HepG2 (cell line): Measurements from ENCODE around the gene MYH9. TPM values are rescaled to one million over a fixed set of nuclear protein-coding genes. Genes with fewer than 3 reads are reported as not detected.

Experiments
- ATAC-seq: fragments of 200-7000 bp; cut with Tn5 transposase; 3 replicates; pipeline ENCODE4 v1.9.1; 2020; ENCODE audit warnings: mild to moderate bottlenecking, moderate library complexity
- BruUV-seq: library from RNA; stranded (reverse); fragments of 400-500 nt; replicated peaks from 2 replicates; lab custom pipeline; 2021; lab: Mats Ljungman, UMichigan
- CTCF ChIA-PET: fragments of 300-600 bp; formaldehyde crosslinking; extraction: SDS; loops from one replicate; lab custom pipeline; 2021; ENCODE audit warnings: low total read pairs, inconsistent platforms, low intra/inter-chr PET ratio; lab: Yijun Ruan, JAX
- POLR2A ChIA-PET: fragments of 350-600 bp; sonication (Branson Sonifier 250); formaldehyde crosslinking; loops from one replicate; lab custom pipeline; 2020; ENCODE audit warnings: antibody characterized with exemption, inconsistent platforms; lab: Yijun Ruan, JAX
- DNase-seq: peaks from one replicate; pipeline ENCODE4 v3.0.0-alpha.2; 2015; ENCODE audit warnings: low spot score
- FAIRE-seq: peaks from 3 replicates; lab custom pipeline; 2011; peaks lifted over from hg19 to GRCh38; lab: Jason Lieb, UNC
- H2AFZ ChIP-seq: one replicate; pipeline ENCODE4 v1.6.1; 2011; ENCODE audit warnings: low read length, inconsistent platforms
- H3K27ac ChIP-seq: fragments of 300-600 bp; 3 replicates; pipeline ENCODE4 v1.8.0; 2011; ENCODE audit warnings: mixed run types, mild to moderate bottlenecking, mixed read lengths, low read length, inconsistent platforms; ENCODE audit not compliant: insufficient read depth; ENCODE audit errors: extremely low read length
- H3K27me3 ChIP-seq, 2 experiments: fragments of 200-600 bp in 1 of 2; 2 replicates in 1 of 2; 3 replicates in 1 of 2; pipeline versions ENCODE4 v1.6.0 to v1.8.0; 2011; ENCODE audit warnings: low read length in 2 of 2, mild to moderate bottlenecking in 2 of 2, moderate library complexity in 2 of 2, inconsistent platforms in 1 of 2; ENCODE audit not compliant: insufficient read depth in 2 of 2, control insufficient read depth in 1 of 2
- H3K36me3 ChIP-seq, 2 experiments: fragments of 200-600 bp in 1 of 2; replicated peaks in 1 of 2; 2 replicates in 1 of 2; 3 replicates in 1 of 2; pipeline versions ENCODE4 v1.5.1 to v1.8.0; 2011; ENCODE audit warnings: low read length in 2 of 2, inconsistent platforms in 1 of 2; ENCODE audit not compliant: insufficient read depth in 2 of 2, control insufficient read depth in 1 of 2
- H3K4me1 ChIP-seq: 2 replicates; pipeline ENCODE4 v1.5.1; 2012; ENCODE audit warnings: low read length, inconsistent platforms; ENCODE audit not compliant: insufficient read depth
- H3K4me2 ChIP-seq: 2 replicates; pipeline ENCODE4 v1.6.0; 2011; ENCODE audit warnings: low read depth, low read length, inconsistent platforms
- H3K4me3 ChIP-seq, 3 experiments: fragments of 200-600 bp in 1 of 3; sonication (generic), shearing (Covaris generic) in 1 of 3; replicated peaks in 1 of 3; 2 replicates each; pipeline ENCODE4 v1.5.1; 2011 to 2016; ENCODE audit warnings: low read length in 3 of 3, inconsistent platforms in 2 of 3, low read depth in 2 of 3, mild to moderate bottlenecking in 2 of 3, control low read depth in 1 of 3, mixed read lengths in 1 of 3; ENCODE audit not compliant: insufficient read depth in 1 of 3
- H3K79me2 ChIP-seq: one replicate; pipeline ENCODE4 v1.6.1; 2011; ENCODE audit warnings: low read length, inconsistent platforms; ENCODE audit not compliant: insufficient read depth
- H3K9ac ChIP-seq: 2 replicates; pipeline ENCODE4 v1.6.0; 2011; ENCODE audit warnings: mild to moderate bottlenecking, low read depth, low read length, inconsistent platforms; ENCODE audit not compliant: insufficient read depth
- H3K9me3 ChIP-seq: 2 replicates; pipeline ENCODE4 v1.5.1; 2012; ENCODE audit warnings: mild to moderate bottlenecking, low read length
- H4K20me1 ChIP-seq: 2 replicates; pipeline ENCODE4 v1.6.0; 2011; ENCODE audit warnings: inconsistent platforms, mild to moderate bottlenecking, low read length, moderate library complexity; ENCODE audit not compliant: insufficient read depth
- ARID2 ChIP-seq: sonication (generic); formaldehyde crosslinking; IDR thresholded peaks from 2 replicates; pipeline ENCODE4 v1.8.1; 2022; ENCODE audit warnings: mild to moderate bottlenecking, missing genetic modification reagents, borderline replicate concordance
- FOXC1 ChIP-seq: sonication (generic); formaldehyde crosslinking; IDR thresholded peaks from 2 replicates; pipeline ENCODE4 v1.8.0; 2022; ENCODE audit warnings: mild to moderate bottlenecking, missing genetic modification reagents, borderline replicate concordance
- FOXK2 ChIP-seq: fragments of 450-650 bp; IDR thresholded peaks from 2 replicates; pipeline ENCODE4 v1.6.1; 2016
- GATAD2A ChIP-seq: IDR thresholded peaks from 2 replicates; pipeline ENCODE4 v1.6.1; 2016
- HOXA9 ChIP-seq: sonication (generic); formaldehyde crosslinking; IDR thresholded peaks from 2 replicates; pipeline ENCODE4 v1.8.1; 2022; ENCODE audit warnings: missing genetic modification reagents, mild to moderate bottlenecking, moderate library complexity, borderline replicate concordance
- KDM5A ChIP-seq: fragments of 200-600 bp; sonication (generic); IDR thresholded peaks from 2 replicates; pipeline ENCODE4 v1.7.0; 2018; ENCODE audit warnings: antibody characterized with exemption, mild to moderate bottlenecking, low read length, borderline replicate concordance
- LRRFIP1 ChIP-seq: sonication (generic); formaldehyde crosslinking; conservative IDR thresholded peaks from 2 replicates; pipeline ENCODE4 v1.4.0; 2020; ENCODE audit warnings: missing genetic modification reagents
- MEIS1 ChIP-seq: sonication (generic); formaldehyde crosslinking; IDR thresholded peaks from 2 replicates; pipeline ENCODE4 v1.9.0; 2021; ENCODE audit warnings: mild to moderate bottlenecking, missing genetic modification reagents, moderate library complexity, borderline replicate concordance
- MTA3 ChIP-seq: sonication (generic); formaldehyde crosslinking; IDR thresholded peaks from 2 replicates; pipeline ENCODE4 v1.4.0; 2020; ENCODE audit warnings: missing genetic modification reagents
- NFE2L2 ChIP-seq: fragments of 150-350 bp; IDR thresholded peaks from 2 replicates; pipeline ENCODE4 v1.6.1; 2014; ENCODE audit warnings: low read length
- SMARCC2 ChIP-seq: fragments of 450-650 bp; IDR thresholded peaks from 2 replicates; pipeline ENCODE4 v1.6.1; 2017; ENCODE audit warnings: antibody characterized with exemption, mild to moderate bottlenecking
- SP140L ChIP-seq: sonication (generic); formaldehyde crosslinking; IDR thresholded peaks from 2 replicates; pipeline ENCODE4 v1.4.0; 2020; ENCODE audit warnings: missing genetic modification reagents, borderline replicate concordance
- SRF ChIP-seq: IDR thresholded peaks from 2 replicates; pipeline ENCODE4 v1.6.1; 2011; ENCODE audit warnings: mild to moderate bottlenecking, low read depth, low read length, moderate library complexity
- TBL1XR1 ChIP-seq: fragments of 150-350 bp; IDR thresholded peaks from 2 replicates; pipeline ENCODE4 v1.6.1; 2014; ENCODE audit warnings: borderline replicate concordance, low read length; ENCODE audit not compliant: partially characterized antibody
- TEAD3 ChIP-seq: optimal IDR thresholded peaks from 2 replicates; pipeline ENCODE3; 2016; ENCODE audit warnings: borderline replicate concordance
- TRIM24 ChIP-seq: sonication (generic); formaldehyde crosslinking; IDR thresholded peaks from 2 replicates; pipeline ENCODE4 v1.8.0; 2022; ENCODE audit warnings: mild to moderate bottlenecking, missing genetic modification reagents
- TSC22D2 ChIP-seq: sonication (generic); formaldehyde crosslinking; IDR thresholded peaks from 2 replicates; pipeline ENCODE4 v1.5.1; 2020; ENCODE audit warnings: missing genetic modification reagents, mild to moderate bottlenecking, borderline replicate concordance
- ZEB1 ChIP-seq: IDR thresholded peaks from 2 replicates; pipeline ENCODE4 v1.6.1; 2012; ENCODE audit warnings: mild to moderate bottlenecking, low read depth, inconsistent platforms; ENCODE audit not compliant: insufficient replicate concordance
- ZNF207 ChIP-seq: fragments of 450-650 bp; IDR thresholded peaks from 2 replicates; pipeline ENCODE4 v1.6.1; 2016; ENCODE audit warnings: antibody characterized with exemption, borderline replicate concordance
- ZNF367 ChIP-seq: sonication (generic); formaldehyde crosslinking; IDR thresholded peaks from 2 replicates; pipeline ENCODE4 v1.4.0; 2020; ENCODE audit warnings: missing genetic modification reagents, borderline replicate concordance
- ZSCAN12 ChIP-seq: sonication (generic); formaldehyde crosslinking; IDR thresholded peaks from 2 replicates; pipeline ENCODE4 v1.9.0; 2021; ENCODE audit warnings: mild to moderate bottlenecking, missing genetic modification reagents
- WGBS: methylation state at CpG from one replicate; pipeline ENCODE4 v1.1.6; 2017; ENCODE audit warnings: low lambda C conversion rate; 5-methylcytosine and 5-hydroxymethylcytosine counted together
- in situ Hi-C: cut with HindIII; loops from 2 replicates; pipeline ENCODE4 v1.10.0; 2017; ENCODE audit warnings: low pct_unique_long_range_greater_than_20kb; ENCODE audit not compliant: extremely low pct_ligation_motif_present
- intact Hi-C: fragments of 100-400 bp; cut with micrococcal nuclease; formaldehyde crosslinking; loops from one replicate; pipeline ENCODE4 v1.10.0; 2022; ENCODE audit not compliant: unreplicated experiment
- polyA plus RNA-seq, 8 experiments: library from polyadenylated mRNA; depleted of rRNA in 3 of 8; stranded (reverse) in 7 of 8; unstranded in 1 of 8; fragments of >200 nt; fragmentation: Illumina TruSeq in 4 of 8; extraction: Trizol in 4 of 8; gene quantifications; 2 replicates each; pipeline versions ENCODE4 v1.2.1 to v1.2.3, GENCODE V29; 2011 to 2016; ENCODE audit warnings: low read depth in 4 of 8, missing spikeins in 1 of 8, mixed read lengths in 1 of 8; ENCODE audit not compliant: insufficient read depth in 1 of 8
- total RNA-seq, 5 experiments: library from RNA; depleted of rRNA; stranded (reverse); fragments of >200 nt; fragmentation: Illumina TruSeq; extraction: Trizol; gene quantifications; 2 replicates each; pipeline ENCODE4 v1.2.3, GENCODE V29; 2016; ENCODE audit warnings: low read depth in 1 of 5
- TF ChIP-seq, protein P1 (sequence below): IDR thresholded peaks from 2 replicates; pipeline ENCODE4 v1.6.1; 2016; ENCODE audit warnings: missing compliant biosample characterization, missing genetic modification reagents, borderline replicate concordance
- TF ChIP-seq, protein P2 (sequence below): sonication (generic); formaldehyde crosslinking; IDR thresholded peaks from 2 replicates; pipeline ENCODE4 v1.8.0; 2023; ENCODE audit warnings: mild to moderate bottlenecking, missing genetic modification reagents

The MYH9 gene
- total and polyA plus RNA-seq, 2 of the 13 experiments (the other 11 are each of a cell fraction or from before 2014, with no cell fraction given): 50.7 to 98.5 TPM

DNA sequence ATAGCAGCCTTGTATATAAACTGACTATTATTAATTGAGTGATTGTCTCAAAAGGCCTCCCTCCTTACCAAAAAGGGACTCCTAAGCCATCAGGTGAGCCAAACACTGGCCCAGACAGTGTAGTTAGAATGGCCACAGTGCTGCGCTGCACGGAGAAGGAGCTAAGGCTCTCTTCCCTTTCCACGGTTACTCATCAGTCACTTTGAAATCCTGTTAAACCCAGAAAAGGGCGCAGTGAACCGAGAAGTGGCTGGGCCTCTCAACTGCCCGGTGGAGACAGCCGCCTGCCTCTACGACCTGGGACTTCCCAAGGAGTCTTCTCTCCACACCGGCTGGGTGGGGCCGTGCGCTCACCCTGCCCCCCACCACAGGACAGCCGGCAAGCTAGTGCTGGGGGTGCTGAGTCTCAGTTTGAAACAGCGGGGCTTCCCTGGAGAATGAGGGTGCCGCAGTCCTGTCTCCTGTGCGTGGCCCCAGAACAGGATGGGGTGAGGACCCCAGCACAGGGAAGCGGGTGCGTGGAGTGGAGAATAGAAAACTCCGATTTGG lies 1.3 kb downstream of the MYH9 start:
- CTCF ChIA-PET: no interaction called here
- no peak for DNase-seq
- in situ Hi-C loops: no loop called here
- Histone ChIP-seq H3K79me2 (peaks cover 62% of the 10 kb centered on the region), H3K9me3 (no peaks in the 10 kb centered on the region), H3K9ac (peak overlapping the region; percentile 83), H4K20me1 (peaks cover 31% of the 10 kb centered on the region), H3K4me2 (peak overlapping the region; percentile 99), H3K27me3 (no peaks in the 10 kb centered on the region), H3K27ac (peak overlapping the region; percentile 70), H3K4me3 (peak overlapping the region; percentile 87 to 98 (median 90)), H3K4me1 (peaks cover 52% of the 10 kb centered on the region), H3K36me3 (peaks cover 6 to 10% of the 10 kb centered on the region in 2 experiments), H2AFZ (no peak overlapping the region)
- ATAC-seq: 0 out of 3 replicates have a peak, but pooled peaks have one; percentile 5
- 0% methylated on average over 10 of the region's 18 CpGs for WGBS
- POLR2A ChIA-PET: interaction anchor here (0.9 to 3.7 kb wide), 5 partner anchors 16 to 35 kb away, joined by 3 to 23 read pairs (median 5); no protein-coding TSS in a partner anchor
- FAIRE-seq: no peak
- BruUV-seq: no TSS peak
- intact Hi-C loops: no loop called here
- TF ChIP-seq FOXC1: no peak
- TF ChIP-seq FOXK2: no peak
- no peak for TF ChIP-seq TEAD3 (CRISPR knock-in tag)
- no peak for TF ChIP-seq LRRFIP1 (CRISPR knock-in tag)
- no peak for TF ChIP-seq TSC22D2 (CRISPR knock-in tag)
- no peak for TF ChIP-seq MTA3 (CRISPR knock-in tag)
- no peak for TF ChIP-seq MEIS1
- no peak for TF ChIP-seq ZEB1
- no peak for TF ChIP-seq GATAD2A (CRISPR knock-in tag)
- TF ChIP-seq ARID2 (CRISPR knock-in tag): 0 out of 2 replicates have a peak, but pooled peaks have one; percentile 13
- TF ChIP-seq SMARCC2: no peak
- no peak for TF ChIP-seq TRIM24 (CRISPR knock-in tag)
- TF ChIP-seq ZNF367 (CRISPR knock-in tag): no peak
- TF ChIP-seq, protein P1, sequence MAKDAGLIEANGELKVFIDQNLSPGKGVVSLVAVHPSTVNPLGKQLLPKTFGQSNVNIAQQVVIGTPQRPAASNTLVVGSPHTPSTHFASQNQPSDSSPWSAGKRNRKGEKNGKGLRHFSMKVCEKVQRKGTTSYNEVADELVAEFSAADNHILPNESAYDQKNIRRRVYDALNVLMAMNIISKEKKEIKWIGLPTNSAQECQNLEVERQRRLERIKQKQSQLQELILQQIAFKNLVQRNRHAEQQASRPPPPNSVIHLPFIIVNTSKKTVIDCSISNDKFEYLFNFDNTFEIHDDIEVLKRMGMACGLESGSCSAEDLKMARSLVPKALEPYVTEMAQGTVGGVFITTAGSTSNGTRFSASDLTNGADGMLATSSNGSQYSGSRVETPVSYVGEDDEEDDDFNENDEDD (CRISPR knock-in tag): no peak
- TF ChIP-seq SP140L: no peak
- TF ChIP-seq NFE2L2: no peak
- no peak for TF ChIP-seq ZNF207
- no peak for TF ChIP-seq TBL1XR1
- TF ChIP-seq HOXA9 (CRISPR knock-in tag): no peak
- TF ChIP-seq, protein P2, sequence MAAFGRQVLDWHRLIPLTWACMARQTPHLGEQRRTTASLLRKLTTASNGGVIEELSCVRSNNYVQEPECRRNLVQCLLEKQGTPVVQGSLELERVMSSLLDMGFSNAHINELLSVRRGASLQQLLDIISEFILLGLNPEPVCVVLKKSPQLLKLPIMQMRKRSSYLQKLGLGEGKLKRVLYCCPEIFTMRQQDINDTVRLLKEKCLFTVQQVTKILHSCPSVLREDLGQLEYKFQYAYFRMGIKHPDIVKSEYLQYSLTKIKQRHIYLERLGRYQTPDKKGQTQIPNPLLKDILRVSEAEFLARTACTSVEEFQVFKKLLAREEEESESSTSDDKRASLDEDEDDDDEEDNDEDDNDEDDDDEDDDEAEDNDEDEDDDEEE (CRISPR knock-in tag): 0 out of 2 replicates have a peak, but pooled peaks have one; percentile 3
- peak; percentile 25; the same call in 1 of the 2 replicates for TF ChIP-seq KDM5A
- TF ChIP-seq ZSCAN12 (CRISPR knock-in tag): no peak
- no peak for TF ChIP-seq SRF
